A673 (cell line): ENCODE results near the gene CMIP. TPM values are rescaled to one million over a fixed set of nuclear protein-coding genes. Genes with fewer than 3 reads are reported as not detected.

Source experiments
- BruUV-seq: library from RNA; stranded (reverse); fragments of 400-500 nt; replicated peaks from 2 replicates; lab custom pipeline; 2021; lab: Mats Ljungman, UMichigan
- CTCF ChIA-PET: fragments of 300-600 bp; sonication (Branson Sonifier 250); formaldehyde crosslinking; loops from one replicate; lab custom pipeline; 2022; ENCODE audit warnings: antibody characterized with exemption; lab: Charles Lee
- POLR2A ChIA-PET: fragments of 300-600 bp; sonication (Branson Sonifier 250); formaldehyde crosslinking; loops from one replicate; lab custom pipeline; 2022; ENCODE audit warnings: antibody characterized with exemption; ENCODE audit not compliant: low non-redundant PET; lab: Charles Lee
- DNase-seq: peaks from one replicate; pipeline ENCODE4 v3.0.0-alpha.2; 2015; ENCODE audit warnings: low spot score
- H3K27ac ChIP-seq: fragments of 200-600 bp; sonication (generic); 2 replicates; pipeline ENCODE4 v1.5.1; 2016; ENCODE audit warnings: mixed run types, low read depth, mild to moderate bottlenecking, mixed read lengths, antibody characterized with exemption, low read length; ENCODE audit not compliant: poor library complexity, severe bottlenecking
- H3K27me3 ChIP-seq: fragments of 200-600 bp; sonication (generic); replicated peaks from 2 replicates; pipeline ENCODE4 v1.6.1; 2017; ENCODE audit warnings: mixed run types, low read depth, mild to moderate bottlenecking, mixed read lengths, antibody characterized with exemption, low read length; ENCODE audit not compliant: insufficient read depth, poor library complexity
- H3K36me3 ChIP-seq: fragments of 200-600 bp; sonication (generic); 2 replicates; pipeline ENCODE4 v1.6.1; 2016; ENCODE audit warnings: mixed run types, mild to moderate bottlenecking, mixed read lengths, antibody characterized with exemption, low read length; ENCODE audit not compliant: insufficient read depth, poor library complexity, severe bottlenecking
- H3K4me1 ChIP-seq: fragments of 200-600 bp; sonication (generic); 2 replicates; pipeline ENCODE4 v1.6.1; 2017; ENCODE audit warnings: mixed run types, mild to moderate bottlenecking, mixed read lengths, antibody characterized with exemption, low read length; ENCODE audit not compliant: insufficient read depth, poor library complexity, severe bottlenecking
- H3K4me3 ChIP-seq: fragments of 200-600 bp; sonication (generic); 2 replicates; pipeline ENCODE4 v1.5.1; 2016; ENCODE audit warnings: low read depth, mixed run types, mild to moderate bottlenecking, mixed read lengths, low read length; ENCODE audit not compliant: poor library complexity, severe bottlenecking
- H3K9me3 ChIP-seq: fragments of 200-600 bp; sonication (generic); 2 replicates; pipeline ENCODE4 v1.6.1; 2016; ENCODE audit warnings: mixed run types, low read depth, mild to moderate bottlenecking, mixed read lengths, antibody characterized with exemption, low read length; ENCODE audit not compliant: poor library complexity, severe bottlenecking
- EZH2 ChIP-seq: fragments of 200-600 bp; sonication (generic); IDR thresholded peaks from 2 replicates; pipeline ENCODE4 v1.6.1; 2017; ENCODE audit warnings: borderline replicate concordance, low read depth, mild to moderate bottlenecking, mixed read lengths, antibody characterized with exemption, low read length; ENCODE audit not compliant: poor library complexity, severe bottlenecking
- intact Hi-C: fragments of 100-400 bp; cut with micrococcal nuclease; formaldehyde crosslinking; loops from one replicate; pipeline ENCODE4 v1.10.0; 2022; ENCODE audit not compliant: unreplicated experiment
- total RNA-seq: library from RNA; stranded (reverse); gene quantifications from 2 replicates; pipeline ENCODE4 v1.2.3, GENCODE V29; 2021
- TF ChIP-seq, protein P1 (sequence below): fragments of 300-800, 200-600 bp; sonication (generic); conservative IDR thresholded peaks from 2 replicates; pipeline ENCODE4 v1.5.1; 2017; ENCODE audit warnings: low read depth, mild to moderate bottlenecking, antibody characterized with exemption, low read length, moderate library complexity, mixed read lengths

The CMIP gene
- total RNA-seq, 1 experiment from 2014 or later = 25.5 TPM

DNA sequence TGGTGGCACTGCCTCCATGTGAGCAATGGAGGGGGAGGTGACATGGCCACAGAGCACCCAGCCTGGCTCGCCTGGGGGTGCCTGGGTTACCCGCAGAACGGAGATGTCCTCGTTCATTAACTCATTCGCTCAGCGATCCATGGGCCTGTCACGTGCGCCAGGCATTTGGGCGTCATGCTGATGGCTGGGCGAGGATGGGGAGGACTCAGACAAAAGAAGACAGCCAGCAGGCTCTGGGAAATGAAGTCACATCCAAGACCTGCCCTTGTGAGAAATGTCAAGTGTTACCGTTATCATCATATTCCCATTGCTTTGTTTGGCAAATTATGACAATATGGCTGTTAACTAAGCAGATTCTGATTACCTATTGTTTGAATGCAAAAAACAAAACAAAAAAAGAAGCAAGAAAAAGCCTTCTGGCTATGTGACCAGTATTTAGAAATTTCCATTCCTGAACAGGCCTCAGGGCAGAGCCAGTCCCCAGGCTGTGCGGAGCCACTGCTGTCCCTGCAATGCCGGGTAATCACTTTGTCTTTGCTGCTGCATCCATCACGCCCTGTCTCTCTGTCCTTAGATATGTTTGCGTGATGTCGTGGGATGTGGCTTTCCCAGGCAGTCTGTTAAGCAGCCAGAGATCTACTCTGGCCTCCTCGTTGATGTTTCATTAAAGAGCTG lies 57.9 kb downstream of the CMIP start:
- ChIA-PET POLR2A (no interaction called here), CTCF (no interaction called here)
- Histone ChIP-seq H3K9me3 (no peaks in the 10 kb centered on the region), H3K27ac (no peak overlapping the region), H3K4me3 (no peak overlapping the region), H3K4me1 (peaks cover 14% of the 10 kb centered on the region), H3K27me3 (no peaks in the 10 kb centered on the region), H3K36me3 (no peaks in the 10 kb centered on the region)
- TF ChIP-seq, protein P1, sequence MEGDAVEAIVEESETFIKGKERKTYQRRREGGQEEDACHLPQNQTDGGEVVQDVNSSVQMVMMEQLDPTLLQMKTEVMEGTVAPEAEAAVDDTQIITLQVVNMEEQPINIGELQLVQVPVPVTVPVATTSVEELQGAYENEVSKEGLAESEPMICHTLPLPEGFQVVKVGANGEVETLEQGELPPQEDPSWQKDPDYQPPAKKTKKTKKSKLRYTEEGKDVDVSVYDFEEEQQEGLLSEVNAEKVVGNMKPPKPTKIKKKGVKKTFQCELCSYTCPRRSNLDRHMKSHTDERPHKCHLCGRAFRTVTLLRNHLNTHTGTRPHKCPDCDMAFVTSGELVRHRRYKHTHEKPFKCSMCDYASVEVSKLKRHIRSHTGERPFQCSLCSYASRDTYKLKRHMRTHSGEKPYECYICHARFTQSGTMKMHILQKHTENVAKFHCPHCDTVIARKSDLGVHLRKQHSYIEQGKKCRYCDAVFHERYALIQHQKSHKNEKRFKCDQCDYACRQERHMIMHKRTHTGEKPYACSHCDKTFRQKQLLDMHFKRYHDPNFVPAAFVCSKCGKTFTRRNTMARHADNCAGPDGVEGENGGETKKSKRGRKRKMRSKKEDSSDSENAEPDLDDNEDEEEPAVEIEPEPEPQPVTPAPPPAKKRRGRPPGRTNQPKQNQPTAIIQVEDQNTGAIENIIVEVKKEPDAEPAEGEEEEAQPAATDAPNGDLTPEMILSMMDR = no peak
- no peak for TF ChIP-seq EZH2
- intact Hi-C loops = no loop called here
- no peak for DNase-seq
- BruUV-seq = no TSS peak

DNA sequence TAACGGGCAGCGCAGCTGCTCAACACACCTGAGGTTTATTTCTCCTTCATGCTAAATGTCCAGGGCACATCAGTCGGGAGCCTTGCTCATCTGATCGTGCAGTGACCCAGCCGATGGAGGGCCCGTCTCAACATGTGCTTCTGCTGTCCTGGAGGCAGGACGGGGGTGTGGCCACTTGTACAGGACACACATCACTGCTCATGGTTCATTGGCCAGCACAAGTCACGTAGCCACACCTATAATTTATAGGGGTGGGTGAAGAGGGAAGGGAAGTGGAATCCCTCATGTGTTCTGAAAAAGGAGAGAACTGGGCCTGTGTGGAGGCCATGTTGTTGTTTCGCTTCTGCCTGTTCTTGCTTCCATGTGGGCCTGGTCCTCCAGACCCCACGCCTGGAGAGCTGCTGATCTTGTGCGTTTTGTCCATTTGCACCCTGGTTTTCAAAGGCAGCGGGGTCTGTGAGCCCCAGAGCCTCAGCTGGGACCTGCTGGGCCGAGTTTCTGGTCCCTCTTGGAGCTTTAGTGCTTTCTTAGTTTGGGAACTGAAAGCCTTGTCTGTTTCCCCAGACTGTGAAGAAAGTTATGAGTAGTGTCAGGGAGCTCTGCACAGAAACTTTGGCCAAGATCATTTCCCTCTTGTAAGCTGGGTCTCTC lies 60.5 kb downstream of the CMIP start:
- TF ChIP-seq, protein P1 = no peak
- TF ChIP-seq EZH2 = no peak
- Histone ChIP-seq H3K4me3 (no peak overlapping the region), H3K4me1 (peaks cover 4% of the 10 kb centered on the region), H3K36me3 (no peaks in the 10 kb centered on the region), H3K27ac (no peak overlapping the region), H3K9me3 (no peaks in the 10 kb centered on the region), H3K27me3 (no peaks in the 10 kb centered on the region)
- DNase-seq = no peak
- POLR2A ChIA-PET = no interaction called here
- intact Hi-C loops = no loop called here
- CTCF ChIA-PET = no interaction called here
- BruUV-seq = no TSS peak

DNA sequence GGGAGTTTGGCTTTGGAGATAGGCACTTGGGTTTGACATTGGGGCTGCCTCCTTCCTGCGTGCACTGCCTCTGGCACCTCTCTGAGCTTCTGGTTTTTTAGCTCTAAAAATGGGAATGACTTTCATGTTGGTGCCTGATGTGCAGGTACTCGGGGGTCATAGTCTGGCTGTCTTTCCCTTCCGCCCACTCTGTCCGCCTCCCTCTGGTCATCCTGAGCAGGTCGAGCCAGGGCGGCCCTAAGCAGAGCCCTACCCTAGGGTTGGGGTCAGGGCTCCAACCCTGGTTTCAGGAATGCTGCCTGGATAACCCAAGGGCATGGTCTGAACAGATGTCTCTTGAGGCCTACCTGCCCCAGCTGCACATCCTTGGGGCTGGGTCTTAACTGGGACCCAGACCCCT lies 64.8 kb downstream of the CMIP start:
- no peaks in the 10 kb centered on the region for H3K9me3 ChIP-seq
- CTCF ChIA-PET = no interaction called here
- no TSS peak for BruUV-seq

More for the DNA sequence above, 64.8 kb downstream of the CMIP start:
- intact Hi-C loops = no loop called here
- Histone ChIP-seq H3K4me3 (no peak overlapping the region), H3K27me3 (no peaks in the 10 kb centered on the region), H3K27ac (no peak overlapping the region), H3K36me3 (no peaks in the 10 kb centered on the region), H3K4me1 (no peaks in the 10 kb centered on the region)
- TF ChIP-seq, protein P1 = no peak
- no peak for TF ChIP-seq EZH2
- no peak for DNase-seq
- POLR2A ChIA-PET = no interaction called here
